ENCODE results near the gene UTP3.
"Not testable (repeated sequence)": the region's sequence is repeated elsewhere in the genome, so short reads cannot be mapped to it uniquely, and the experiment has no call there.

DNA sequence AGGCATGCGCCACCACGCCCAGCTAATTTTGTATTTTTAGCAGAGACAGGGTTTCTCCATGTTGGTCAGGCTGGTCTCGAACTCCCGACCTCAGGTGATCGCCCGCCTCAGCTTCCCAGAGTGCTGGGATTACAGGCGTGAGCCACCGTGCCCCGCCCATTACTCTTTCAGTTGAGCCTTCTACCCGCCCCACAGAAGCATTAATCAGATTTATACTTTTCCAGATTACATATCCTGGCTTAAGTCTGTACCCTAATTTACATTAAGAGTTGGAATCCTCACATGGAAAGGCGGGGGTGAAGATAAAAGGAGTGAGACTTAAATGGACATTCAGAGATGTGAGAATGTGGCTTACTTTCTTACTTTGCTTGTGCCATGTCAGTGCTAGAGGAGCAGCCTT, 38.2 kb downstream of the UTP3 start:
- TF ChIP-seq CTCF, POLR2A (IDR thresholded peaks at IDR 0.05): not testable (repeated sequence)
